HEK293 (cell line): ENCODE data around the gene GRIN2A.

Source experiments
- CTCF ChIA-PET: fragments of 350-600 bp; formaldehyde crosslinking; extraction: SDS; loops from one replicate; lab custom pipeline; 2021; ENCODE audit warnings: antibody characterized with exemption; lab: Yijun Ruan, JAX
- POLR2A ChIA-PET: fragments of 300-600 bp; formaldehyde crosslinking; extraction: SDS; loops from one replicate; lab custom pipeline; 2020; ENCODE audit warnings: antibody characterized with exemption, inconsistent platforms; lab: Yijun Ruan, JAX
- H3K27ac ChIP-seq: fragments of 200-500 bp; sonication (Bioruptor generic); 2 replicates; pipeline ENCODE4 v1.5.1; 2014; ENCODE audit warnings: low read depth, low read length, control low read depth, inconsistent platforms; ENCODE audit errors: extremely low read depth
- H3K36me3 ChIP-seq, 2 experiments: fragments of 200-500 bp in 1 of 2; sonication (Bioruptor generic) in 1 of 2; 1 replicate in 1 of 2; 2 replicates in 1 of 2; pipeline ENCODE4 v1.5.1; 2014 to 2017; ENCODE audit warnings: inconsistent platforms in 2 of 2, low read length in 2 of 2; ENCODE audit not compliant: control insufficient read depth in 2 of 2, insufficient read depth in 1 of 2
- H3K4me1 ChIP-seq: fragments of 200-500 bp; sonication (Bioruptor generic); 2 replicates; pipeline ENCODE4 v1.5.1; 2014; ENCODE audit warnings: mild to moderate bottlenecking, low read length, inconsistent platforms; ENCODE audit not compliant: control insufficient read depth, insufficient read depth
- H3K4me3 ChIP-seq: 2 replicates; pipeline ENCODE4 v1.5.1; 2011; ENCODE audit warnings: low read depth, mild to moderate bottlenecking, control low read depth, low read length, moderate library complexity
- H3K9me3 ChIP-seq: fragments of 200-500 bp; sonication (Bioruptor generic); 2 replicates; pipeline ENCODE4 v1.5.1; 2014; ENCODE audit warnings: low read depth, low read length, inconsistent platforms; ENCODE audit not compliant: control insufficient read depth, insufficient read depth
- FEZF1 ChIP-seq: fragments of 450-650 bp; formaldehyde crosslinking; IDR thresholded peaks from 2 replicates; pipeline ENCODE4 v1.5.1; 2016; ENCODE audit warnings: missing biosample characterization, missing genetic modification characterization
- SP3 ChIP-seq: fragments of 450-650 bp; formaldehyde crosslinking; IDR thresholded peaks from 2 replicates; pipeline ENCODE4 v1.5.1; 2016; ENCODE audit warnings: missing biosample characterization, missing genetic modification characterization
- ZNF16 ChIP-seq: fragments of 450-650 bp; formaldehyde crosslinking; IDR thresholded peaks from 2 replicates; pipeline ENCODE4 v1.5.1; 2016; ENCODE audit warnings: low read depth, missing biosample characterization, missing genetic modification characterization
- ZNF394 ChIP-seq: fragments of 450-650 bp; formaldehyde crosslinking; IDR thresholded peaks from 2 replicates; pipeline ENCODE4 v1.5.1; 2016; ENCODE audit warnings: missing biosample characterization, missing genetic modification characterization, mild to moderate bottlenecking, moderate library complexity, borderline replicate concordance
- ZNF423 ChIP-seq: fragments of 450-650 bp; formaldehyde crosslinking; IDR thresholded peaks from 2 replicates; pipeline ENCODE4 v1.5.1; 2016; ENCODE audit warnings: missing biosample characterization, missing genetic modification characterization
- ZNF521 ChIP-seq: fragments of 450-650 bp; formaldehyde crosslinking; IDR thresholded peaks from 2 replicates; pipeline ENCODE4 v1.5.1; 2017; ENCODE audit warnings: missing biosample characterization, mild to moderate bottlenecking, missing genetic modification characterization
- ZNF530 ChIP-seq: fragments of 450-650 bp; formaldehyde crosslinking; IDR thresholded peaks from 2 replicates; pipeline ENCODE4 v1.5.1; 2016; ENCODE audit warnings: low read depth, missing biosample characterization, missing genetic modification characterization
- ZNF548 ChIP-seq: fragments of 450-650 bp; formaldehyde crosslinking; IDR thresholded peaks from 2 replicates; pipeline ENCODE4 v1.5.1; 2016; ENCODE audit warnings: missing biosample characterization, missing genetic modification characterization
- ZNF558 ChIP-seq: fragments of 450-650 bp; formaldehyde crosslinking; IDR thresholded peaks from 2 replicates; pipeline ENCODE4 v1.5.1; 2016; ENCODE audit warnings: missing biosample characterization, missing genetic modification characterization
- ZNF776 ChIP-seq: fragments of 450-650 bp; formaldehyde crosslinking; IDR thresholded peaks from 2 replicates; pipeline ENCODE4 v1.5.0; 2017; ENCODE audit warnings: missing biosample characterization, missing genetic modification characterization, borderline replicate concordance
- TF ChIP-seq, protein P1 (sequence below): fragments of 450-650 bp; formaldehyde crosslinking; IDR thresholded peaks from 2 replicates; pipeline ENCODE4 v1.5.0; 2017; ENCODE audit warnings: missing biosample characterization, missing genetic modification characterization, borderline replicate concordance
- TF ChIP-seq, protein P2 (sequence below): fragments of 450-650 bp; formaldehyde crosslinking; IDR thresholded peaks from 2 replicates; pipeline ENCODE4; 2016; ENCODE audit warnings: missing biosample characterization, missing genetic modification characterization
- TF ChIP-seq, protein P3 (sequence below): fragments of 450-650 bp; formaldehyde crosslinking; IDR thresholded peaks from 2 replicates; pipeline ENCODE4 v1.5.1; 2016; ENCODE audit warnings: missing biosample characterization, missing genetic modification characterization
- TF ChIP-seq, protein P4 (sequence below): fragments of 450-650 bp; formaldehyde crosslinking; IDR thresholded peaks from 2 replicates; pipeline ENCODE4 v1.5.1; 2017; ENCODE audit warnings: missing biosample characterization, missing genetic modification characterization
- TF ChIP-seq, protein P5 (sequence below): fragments of 450-650 bp; formaldehyde crosslinking; IDR thresholded peaks from 2 replicates; pipeline ENCODE4 v1.5.1; 2016; ENCODE audit warnings: missing biosample characterization, missing genetic modification characterization

GRIN2A gene

DNA sequence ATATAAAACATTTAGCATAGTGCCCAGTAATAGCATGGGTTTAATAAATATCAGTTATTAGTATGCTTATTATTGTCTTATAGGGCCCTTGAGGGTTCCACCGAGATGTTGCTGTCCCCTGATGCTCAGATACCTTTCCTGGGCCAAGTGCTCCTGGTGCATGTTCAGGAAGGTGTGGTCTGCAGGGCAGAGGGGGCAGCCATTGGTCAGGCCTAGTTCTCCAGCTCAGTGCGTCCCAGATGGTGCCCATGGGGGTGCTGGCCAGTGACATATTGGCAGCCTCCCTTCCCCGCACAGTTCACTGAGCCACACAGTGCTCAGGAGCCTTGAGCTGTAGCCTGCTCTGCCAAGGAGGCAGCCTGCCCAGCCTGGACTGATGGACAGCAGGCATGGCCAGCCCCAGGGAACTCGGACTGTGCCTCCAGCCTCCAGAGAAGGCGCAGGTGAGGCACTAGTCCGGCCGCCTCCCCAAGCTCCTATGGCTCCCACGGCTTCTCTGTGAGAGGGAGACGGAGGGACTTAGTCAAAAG, 7.7 kb upstream of the GRIN2A start:
- H3K36me3 ChIP-seq = no peaks in the 10 kb centered on the region
- CTCF ChIA-PET = interaction anchor here (0.7 kb wide), 3 partner anchors 317 to 1566 kb away, joined by 3 to 4 read pairs (median 3); no protein-coding TSS in a partner anchor
- no peak overlapping the region for H3K4me3 ChIP-seq
- POLR2A ChIA-PET = interaction anchor here (0.8 kb wide), 1 partner anchor 22 kb away, joined by 3 read pairs; no protein-coding TSS in a partner anchor
- TF ChIP-seq ZNF776 (tag by site-specific recombination) (no peak), SP3 (no peak)
- no peaks in the 10 kb centered on the region for H3K4me1 ChIP-seq
- H3K27ac ChIP-seq = no peak overlapping the region
- no peaks in the 10 kb centered on the region for H3K9me3 ChIP-seq

DNA sequence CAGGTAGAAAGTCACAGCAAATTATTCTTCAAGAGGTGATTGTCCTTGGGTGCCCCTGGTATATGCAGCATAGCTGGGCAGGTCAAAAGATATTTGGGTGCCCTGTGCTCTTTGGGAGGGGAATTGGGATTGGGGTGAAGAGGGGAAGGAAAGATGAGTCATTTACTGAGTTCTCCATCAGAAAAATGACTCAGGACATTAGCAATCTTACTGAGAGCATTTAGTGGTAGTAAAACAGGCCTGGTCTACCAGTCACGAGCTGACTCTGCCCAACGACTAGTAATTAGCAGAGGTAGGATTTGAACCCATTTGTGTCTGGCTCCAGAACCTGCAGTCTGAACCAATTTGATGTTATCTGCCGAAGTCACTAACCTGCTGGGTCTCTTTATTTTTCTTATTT, 6.0 kb upstream of the GRIN2A start:
- CTCF ChIA-PET = interaction anchor here (0.6 to 0.7 kb wide), 4 partner anchors 7 to 410 kb away, joined by 3 read pairs; no protein-coding TSS in a partner anchor
- no peak overlapping the region for H3K4me3 ChIP-seq
- H3K27ac ChIP-seq = no peak overlapping the region
- H3K4me1 ChIP-seq = no peaks in the 10 kb centered on the region
- TF ChIP-seq, protein P1, sequence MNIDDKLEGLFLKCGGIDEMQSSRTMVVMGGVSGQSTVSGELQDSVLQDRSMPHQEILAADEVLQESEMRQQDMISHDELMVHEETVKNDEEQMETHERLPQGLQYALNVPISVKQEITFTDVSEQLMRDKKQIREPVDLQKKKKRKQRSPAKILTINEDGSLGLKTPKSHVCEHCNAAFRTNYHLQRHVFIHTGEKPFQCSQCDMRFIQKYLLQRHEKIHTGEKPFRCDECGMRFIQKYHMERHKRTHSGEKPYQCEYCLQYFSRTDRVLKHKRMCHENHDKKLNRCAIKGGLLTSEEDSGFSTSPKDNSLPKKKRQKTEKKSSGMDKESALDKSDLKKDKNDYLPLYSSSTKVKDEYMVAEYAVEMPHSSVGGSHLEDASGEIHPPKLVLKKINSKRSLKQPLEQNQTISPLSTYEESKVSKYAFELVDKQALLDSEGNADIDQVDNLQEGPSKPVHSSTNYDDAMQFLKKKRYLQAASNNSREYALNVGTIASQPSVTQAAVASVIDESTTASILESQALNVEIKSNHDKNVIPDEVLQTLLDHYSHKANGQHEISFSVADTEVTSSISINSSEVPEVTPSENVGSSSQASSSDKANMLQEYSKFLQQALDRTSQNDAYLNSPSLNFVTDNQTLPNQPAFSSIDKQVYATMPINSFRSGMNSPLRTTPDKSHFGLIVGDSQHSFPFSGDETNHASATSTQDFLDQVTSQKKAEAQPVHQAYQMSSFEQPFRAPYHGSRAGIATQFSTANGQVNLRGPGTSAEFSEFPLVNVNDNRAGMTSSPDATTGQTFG (tag by site-specific recombination) = no peak
- no peak for TF ChIP-seq ZNF423 (tag by site-specific recombination)
- no peak for TF ChIP-seq FEZF1 (tag by site-specific recombination)
- TF ChIP-seq, protein P2, sequence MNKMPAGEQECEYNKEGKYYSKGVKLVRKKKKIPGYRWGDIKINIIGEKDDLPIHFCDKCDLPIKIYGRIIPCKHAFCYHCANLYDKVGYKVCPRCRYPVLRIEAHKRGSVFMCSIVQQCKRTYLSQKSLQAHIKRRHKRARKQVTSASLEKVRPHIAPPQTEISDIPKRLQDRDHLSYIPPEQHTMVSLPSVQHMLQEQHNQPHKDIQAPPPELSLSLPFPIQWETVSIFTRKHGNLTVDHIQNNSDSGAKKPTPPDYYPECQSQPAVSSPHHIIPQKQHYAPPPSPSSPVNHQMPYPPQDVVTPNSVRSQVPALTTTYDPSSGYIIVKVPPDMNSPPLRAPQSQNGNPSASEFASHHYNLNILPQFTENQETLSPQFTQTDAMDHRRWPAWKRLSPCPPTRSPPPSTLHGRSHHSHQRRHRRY (tag by site-specific recombination) = no peak
- TF ChIP-seq ZNF530 (tag by site-specific recombination) = no peak
- TF ChIP-seq, protein P3, sequence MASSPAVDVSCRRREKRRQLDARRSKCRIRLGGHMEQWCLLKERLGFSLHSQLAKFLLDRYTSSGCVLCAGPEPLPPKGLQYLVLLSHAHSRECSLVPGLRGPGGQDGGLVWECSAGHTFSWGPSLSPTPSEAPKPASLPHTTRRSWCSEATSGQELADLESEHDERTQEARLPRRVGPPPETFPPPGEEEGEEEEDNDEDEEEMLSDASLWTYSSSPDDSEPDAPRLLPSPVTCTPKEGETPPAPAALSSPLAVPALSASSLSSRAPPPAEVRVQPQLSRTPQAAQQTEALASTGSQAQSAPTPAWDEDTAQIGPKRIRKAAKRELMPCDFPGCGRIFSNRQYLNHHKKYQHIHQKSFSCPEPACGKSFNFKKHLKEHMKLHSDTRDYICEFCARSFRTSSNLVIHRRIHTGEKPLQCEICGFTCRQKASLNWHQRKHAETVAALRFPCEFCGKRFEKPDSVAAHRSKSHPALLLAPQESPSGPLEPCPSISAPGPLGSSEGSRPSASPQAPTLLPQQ = no peak
- TF ChIP-seq ZNF548 (tag by site-specific recombination) = no peak
- TF ChIP-seq ZNF16 (tag by site-specific recombination) = no peak
- no peak for TF ChIP-seq ZNF521
- TF ChIP-seq ZNF394 (tag by site-specific recombination) = no peak
- TF ChIP-seq, protein P4, sequence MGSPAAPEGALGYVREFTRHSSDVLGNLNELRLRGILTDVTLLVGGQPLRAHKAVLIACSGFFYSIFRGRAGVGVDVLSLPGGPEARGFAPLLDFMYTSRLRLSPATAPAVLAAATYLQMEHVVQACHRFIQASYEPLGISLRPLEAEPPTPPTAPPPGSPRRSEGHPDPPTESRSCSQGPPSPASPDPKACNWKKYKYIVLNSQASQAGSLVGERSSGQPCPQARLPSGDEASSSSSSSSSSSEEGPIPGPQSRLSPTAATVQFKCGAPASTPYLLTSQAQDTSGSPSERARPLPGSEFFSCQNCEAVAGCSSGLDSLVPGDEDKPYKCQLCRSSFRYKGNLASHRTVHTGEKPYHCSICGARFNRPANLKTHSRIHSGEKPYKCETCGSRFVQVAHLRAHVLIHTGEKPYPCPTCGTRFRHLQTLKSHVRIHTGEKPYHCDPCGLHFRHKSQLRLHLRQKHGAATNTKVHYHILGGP (tag by site-specific recombination) = no peak
- TF ChIP-seq, protein P5, sequence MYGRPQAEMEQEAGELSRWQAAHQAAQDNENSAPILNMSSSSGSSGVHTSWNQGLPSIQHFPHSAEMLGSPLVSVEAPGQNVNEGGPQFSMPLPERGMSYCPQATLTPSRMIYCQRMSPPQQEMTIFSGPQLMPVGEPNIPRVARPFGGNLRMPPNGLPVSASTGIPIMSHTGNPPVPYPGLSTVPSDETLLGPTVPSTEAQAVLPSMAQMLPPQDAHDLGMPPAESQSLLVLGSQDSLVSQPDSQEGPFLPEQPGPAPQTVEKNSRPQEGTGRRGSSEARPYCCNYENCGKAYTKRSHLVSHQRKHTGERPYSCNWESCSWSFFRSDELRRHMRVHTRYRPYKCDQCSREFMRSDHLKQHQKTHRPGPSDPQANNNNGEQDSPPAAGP (tag by site-specific recombination) = no peak
- no peak for TF ChIP-seq ZNF558 (tag by site-specific recombination)
- POLR2A ChIA-PET = no interaction called here
- no peaks in the 10 kb centered on the region for H3K9me3 ChIP-seq
- no peaks in the 10 kb centered on the region for H3K36me3 ChIP-seq
